ENCODE results near the gene ADAMTSL2.

GRCh38 chr9:133534346-133535291 is at the start of gene ADAMTSL2:
- TF ChIP-seq CTCF (IDR thresholded peaks at IDR 0.05) (no peak), POLR2A (IDR thresholded peaks at IDR 0.05) (no peak)

Data from tibial nerve (tissue), 3 donors.